K562 (cell line): Measurements from ENCODE around the gene INO80. TPM values are rescaled to one million over a fixed set of nuclear protein-coding genes. Genes with fewer than 3 reads are reported as not detected.

ENCODE experiments used
- BRD4 ChIP-seq: fragments of 200-600 bp; sonication (generic); IDR thresholded peaks from 2 replicates; pipeline ENCODE4 v1.6.1; 2017; ENCODE audit warnings: inconsistent platforms
- CEBPB ChIP-seq: fragments of 450-650 bp; IDR thresholded peaks from 2 replicates; pipeline ENCODE4 v1.6.1; 2016; ENCODE audit warnings: missing genetic modification characterization, missing compliant biosample characterization
- COPS2 ChIP-seq: fragments of 450-650 bp; conservative IDR thresholded peaks from 2 replicates; pipeline ENCODE4 v1.6.1; 2016; ENCODE audit warnings: mild to moderate bottlenecking, moderate library complexity
- FOXK2 ChIP-seq, 2 experiments: fragments of 450-650 bp; IDR thresholded peaks in 1 of 2; conservative IDR thresholded peaks in 1 of 2; 2 replicates each; pipeline ENCODE4 v1.6.1; 2016; ENCODE audit warnings: low read depth in 2 of 2, mild to moderate bottlenecking in 1 of 2
- GATAD2A ChIP-seq: fragments of 450-650 bp; IDR thresholded peaks from 2 replicates; pipeline ENCODE4 v1.6.1; 2017
- HEY1 ChIP-seq: fragments of 250-450 bp; sonication (Bioruptor Pico); IDR thresholded peaks from 2 replicates; pipeline ENCODE4 v1.5.0; 2020; ENCODE audit warnings: mild to moderate bottlenecking, moderate library complexity, borderline replicate concordance
- KDM5B ChIP-seq: fragments of 200-600 bp; sonication (generic); IDR thresholded peaks from 2 replicates; pipeline ENCODE4 v1.6.1; 2012; ENCODE audit warnings: low read depth, mild to moderate bottlenecking, moderate library complexity, low read length, control low read depth, inconsistent platforms; ENCODE audit not compliant: insufficient replicate concordance
- NCOR1 ChIP-seq: fragments of 450-650 bp; IDR thresholded peaks from 2 replicates; pipeline ENCODE4 v1.6.1; 2016; ENCODE audit warnings: mild to moderate bottlenecking, moderate library complexity
- PTTG1 ChIP-seq: fragments of 450-650 bp; IDR thresholded peaks from 2 replicates; pipeline ENCODE4 v1.6.1; 2016; ENCODE audit warnings: low read depth, mild to moderate bottlenecking, missing genetic modification characterization, missing compliant biosample characterization
- RBFOX2 ChIP-seq: fragments of 200-400 bp; formaldehyde crosslinking; IDR thresholded peaks from 2 replicates; pipeline ENCODE4 v1.6.1; 2017; ENCODE audit warnings: low read depth, mild to moderate bottlenecking, low read length, moderate library complexity
- SAFB2 ChIP-seq: fragments of 200-400 bp; formaldehyde crosslinking; IDR thresholded peaks from 2 replicates; pipeline ENCODE4 v1.6.1; 2018; ENCODE audit warnings: borderline replicate concordance, low read length, low read depth, moderate library complexity; ENCODE audit not compliant: severe bottlenecking
- SRSF1 ChIP-seq: fragments of 200-400 bp; formaldehyde crosslinking; IDR thresholded peaks from 2 replicates; pipeline ENCODE4 v1.6.1; 2017; ENCODE audit warnings: mild to moderate bottlenecking, low read depth, low read length, moderate library complexity
- TCF7L2 ChIP-seq: fragments of 150-350 bp; IDR thresholded peaks from 2 replicates; pipeline ENCODE4 v1.6.1; 2016; ENCODE audit warnings: low read depth, mild to moderate bottlenecking, low read length, moderate library complexity
- TCFL5 ChIP-seq: fragments of 250-450 bp; sonication (Bioruptor Pico); conservative IDR thresholded peaks from 2 replicates; pipeline ENCODE4 v1.6.1; 2021; ENCODE audit warnings: mild to moderate bottlenecking, moderate library complexity, matching md5 sums
- ZBTB17 ChIP-seq: fragments of 450-650 bp; formaldehyde crosslinking; IDR thresholded peaks from 2 replicates; pipeline ENCODE4 v1.4.0; 2020; ENCODE audit warnings: mild to moderate bottlenecking
- ZNF263 ChIP-seq: sonication (generic); formaldehyde crosslinking; IDR thresholded peaks from 2 replicates; pipeline ENCODE4 v1.8.0; 2022; ENCODE audit warnings: mild to moderate bottlenecking, missing genetic modification reagents, borderline replicate concordance
- ZNF583 ChIP-seq: fragments of 250-450 bp; sonication (Bioruptor Pico); IDR thresholded peaks from 2 replicates; pipeline ENCODE4 v1.4.0; 2020
- polyA plus RNA-seq, 8 experiments: library from polyadenylated mRNA; depleted of rRNA in 4 of 8; stranded (reverse) in 5 of 8; unstranded in 3 of 8; fragments of >200 nt; fragmentation: Nextera tagmentation in 2 of 8; fragmentation: Illumina TruSeq in 1 of 8; extraction: Ambion mirVana in 2 of 8; extraction: Trizol in 1 of 8; gene quantifications; 2 replicates each; pipeline versions ENCODE4 v1.2.1 to v1.2.3, GENCODE V29; 2011 to 2014; ENCODE audit warnings: inconsistent platforms in 1 of 8, missing spikeins in 1 of 8
- total RNA-seq, 7 experiments: library from RNA; depleted of rRNA in 6 of 7; stranded (reverse); fragments of >200 nt in 6 of 7; fragmentation: Illumina TruSeq in 2 of 7; extraction: Trizol in 2 of 7; gene quantifications; 2 replicates each; pipeline versions ENCODE4 v1.2.1 to v1.2.3, GENCODE V29; 2011 to 2021; ENCODE audit warnings: low replicate concordance in 1 of 7
- TF ChIP-seq, protein P1 (sequence below): fragments of 250-450 bp; sonication (Bioruptor Pico); IDR thresholded peaks from 2 replicates; pipeline ENCODE4 v1.8.0; 2022; ENCODE audit warnings: moderate library complexity, mild to moderate bottlenecking, inconsistent platforms
- TF ChIP-seq, protein P2 (sequence below): fragments of 250-450 bp; sonication (Bioruptor Pico); IDR thresholded peaks from 2 replicates; pipeline ENCODE4 v1.5.0; 2021; ENCODE audit warnings: mild to moderate bottlenecking, moderate library complexity
- TF ChIP-seq, protein P3 (sequence below): sonication (generic); formaldehyde crosslinking; IDR thresholded peaks from 2 replicates; pipeline ENCODE4 v1.8.0; 2022; ENCODE audit warnings: missing genetic modification reagents, mild to moderate bottlenecking, borderline replicate concordance
- TF ChIP-seq, protein P4 (sequence below): sonication (generic); formaldehyde crosslinking; IDR thresholded peaks from 2 replicates; pipeline ENCODE4 v1.8.0; 2022; ENCODE audit warnings: missing genetic modification reagents, mild to moderate bottlenecking, moderate library complexity, borderline replicate concordance

The INO80 gene
- total and polyA plus RNA-seq, 9 of the 15 experiments (the other 6 are each of a cell fraction or from before 2014, with no cell fraction given) = 1.1 to 25.7 (median 19.9) TPM

DNA sequence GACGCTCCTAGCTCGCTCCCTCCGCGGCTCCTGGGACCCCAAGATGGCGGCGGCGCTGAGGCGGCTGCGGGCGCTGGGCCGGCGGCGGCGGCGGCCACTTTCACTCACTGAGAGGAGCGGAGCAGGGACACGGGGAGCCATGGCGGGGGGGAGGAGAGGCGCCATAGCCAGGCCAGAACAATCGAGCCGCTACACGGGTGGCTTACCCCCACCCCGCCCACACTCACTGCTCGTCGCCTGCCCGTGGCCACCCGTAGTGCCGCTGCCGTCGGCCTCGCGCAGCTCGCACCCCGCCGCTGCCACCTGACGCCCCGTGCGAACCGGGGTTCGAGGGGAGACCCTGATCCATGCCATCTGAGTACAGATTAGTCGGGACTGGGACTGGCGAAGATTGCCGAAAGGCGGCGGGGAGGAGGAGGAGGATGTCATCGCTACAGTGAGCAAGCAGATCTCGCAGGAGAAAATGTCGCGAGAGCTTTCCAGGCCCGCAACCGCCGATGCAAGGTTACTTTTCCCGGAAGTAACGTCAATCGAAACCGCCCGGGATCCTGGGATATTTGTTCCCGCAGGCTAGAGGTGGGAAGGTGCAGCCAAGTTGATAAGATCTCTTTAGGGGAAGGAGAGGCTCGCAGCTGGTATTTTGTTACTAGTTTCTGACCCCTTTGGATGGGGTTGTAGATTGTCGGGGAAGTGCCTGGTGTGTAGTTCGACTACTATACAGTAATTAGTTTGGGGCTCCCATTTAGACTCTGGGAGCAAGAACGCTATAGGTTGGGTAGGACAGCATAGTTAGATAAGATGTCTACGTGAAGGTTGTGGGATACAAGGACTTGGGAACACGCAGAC, at the start of gene INO80 (continued):
- TF ChIP-seq SAFB2 = no peak
- TF ChIP-seq GATAD2A = peak; percentile 100
- TF ChIP-seq KDM5B = peak; percentile 63
- TF ChIP-seq BRD4 = no peak; the same call in none of the 2 replicates
- TF ChIP-seq, protein P1, sequence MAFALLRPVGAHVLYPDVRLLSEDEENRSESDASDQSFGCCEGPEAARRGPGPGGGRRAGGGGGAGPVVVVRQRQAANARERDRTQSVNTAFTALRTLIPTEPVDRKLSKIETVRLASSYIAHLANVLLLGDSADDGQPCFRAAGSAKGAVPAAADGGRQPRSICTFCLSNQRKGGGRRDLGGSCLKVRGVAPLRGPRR = no peak
- peak; percentile 58; the same call in 1 of the 2 replicates for TF ChIP-seq ZNF263 (CRISPR knock-in tag)
- TF ChIP-seq, protein P2, sequence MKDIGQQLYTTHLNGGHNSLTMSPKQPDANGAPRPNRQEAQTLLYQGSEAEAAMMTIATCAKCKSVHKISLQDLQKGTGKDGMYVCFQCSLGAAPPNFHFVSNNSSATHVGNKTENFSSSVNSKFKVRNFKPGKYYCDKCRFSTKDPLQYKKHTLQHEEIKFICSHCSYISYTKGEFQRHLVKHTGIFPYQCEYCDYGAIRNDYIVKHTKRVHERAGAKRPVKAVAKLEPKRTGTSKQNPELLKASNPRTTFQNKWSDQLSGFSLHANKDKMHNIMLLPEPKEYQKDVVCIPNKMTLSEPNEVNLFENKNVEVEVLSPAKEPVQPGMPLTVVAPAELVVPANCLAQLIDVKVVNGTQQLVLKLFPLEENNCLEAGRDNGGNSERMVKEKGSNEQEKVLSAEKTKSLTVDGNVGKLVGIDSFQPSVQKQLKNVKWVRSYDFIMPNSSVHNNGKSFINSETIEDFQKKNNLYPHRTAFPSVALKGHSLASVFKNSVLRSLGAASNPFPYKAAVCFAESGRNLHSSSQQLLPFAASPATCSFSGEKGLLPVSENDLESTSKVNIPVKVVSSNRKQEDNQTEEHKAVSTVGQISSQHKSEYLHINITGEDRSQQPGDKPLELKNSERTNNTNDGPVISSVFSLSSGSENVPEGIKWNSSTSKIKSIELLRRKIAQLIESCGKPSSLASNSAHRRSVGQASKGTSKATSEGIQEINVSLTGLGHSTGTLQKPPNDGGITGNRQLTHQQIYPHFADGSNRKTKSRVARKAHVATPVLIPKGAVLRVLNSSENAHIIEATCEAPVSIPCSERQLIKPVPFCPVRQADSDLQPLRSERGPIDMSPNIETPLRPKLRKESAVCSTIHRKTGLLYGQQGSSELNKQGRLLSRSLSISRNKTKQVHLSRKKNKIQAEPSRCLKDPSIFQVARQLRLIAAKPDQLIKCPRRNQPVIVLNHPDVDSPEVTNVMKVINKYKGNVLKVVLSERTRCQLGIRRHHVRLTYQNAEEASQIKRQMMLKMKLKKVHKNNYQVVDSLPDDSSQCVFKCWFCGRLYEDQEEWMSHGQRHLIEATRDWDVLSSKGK = no peak
- TF ChIP-seq, protein P3, sequence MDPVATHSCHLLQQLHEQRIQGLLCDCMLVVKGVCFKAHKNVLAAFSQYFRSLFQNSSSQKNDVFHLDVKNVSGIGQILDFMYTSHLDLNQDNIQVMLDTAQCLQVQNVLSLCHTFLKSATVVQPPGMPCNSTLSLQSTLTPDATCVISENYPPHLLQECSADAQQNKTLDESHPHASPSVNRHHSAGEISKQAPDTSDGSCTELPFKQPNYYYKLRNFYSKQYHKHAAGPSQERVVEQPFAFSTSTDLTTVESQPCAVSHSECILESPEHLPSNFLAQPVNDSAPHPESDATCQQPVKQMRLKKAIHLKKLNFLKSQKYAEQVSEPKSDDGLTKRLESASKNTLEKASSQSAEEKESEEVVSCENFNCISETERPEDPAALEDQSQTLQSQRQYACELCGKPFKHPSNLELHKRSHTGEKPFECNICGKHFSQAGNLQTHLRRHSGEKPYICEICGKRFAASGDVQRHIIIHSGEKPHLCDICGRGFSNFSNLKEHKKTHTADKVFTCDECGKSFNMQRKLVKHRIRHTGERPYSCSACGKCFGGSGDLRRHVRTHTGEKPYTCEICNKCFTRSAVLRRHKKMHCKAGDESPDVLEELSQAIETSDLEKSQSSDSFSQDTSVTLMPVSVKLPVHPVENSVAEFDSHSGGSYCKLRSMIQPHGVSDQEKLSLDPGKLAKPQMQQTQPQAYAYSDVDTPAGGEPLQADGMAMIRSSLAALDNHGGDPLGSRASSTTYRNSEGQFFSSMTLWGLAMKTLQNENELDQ (CRISPR knock-in tag) = no peak
- no peak for TF ChIP-seq COPS2
- TF ChIP-seq ZBTB17 (CRISPR knock-in tag) = peak; percentile 100
- TF ChIP-seq PTTG1 (tag) = no peak
- TF ChIP-seq, protein P4, sequence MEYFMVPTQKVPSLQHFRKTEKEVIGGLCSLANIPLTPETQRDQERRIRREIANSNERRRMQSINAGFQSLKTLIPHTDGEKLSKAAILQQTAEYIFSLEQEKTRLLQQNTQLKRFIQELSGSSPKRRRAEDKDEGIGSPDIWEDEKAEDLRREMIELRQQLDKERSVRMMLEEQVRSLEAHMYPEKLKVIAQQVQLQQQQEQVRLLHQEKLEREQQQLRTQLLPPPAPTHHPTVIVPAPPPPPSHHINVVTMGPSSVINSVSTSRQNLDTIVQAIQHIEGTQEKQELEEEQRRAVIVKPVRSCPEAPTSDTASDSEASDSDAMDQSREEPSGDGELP = peak; percentile 85
- TF ChIP-seq SRSF1 = no peak
- no peak for TF ChIP-seq TCF7L2
- TF ChIP-seq FOXK2 (conservative IDR thresholded peaks at IDR 0.05 in 1 of 2, IDR thresholded peaks at IDR 0.05 in 1 of 2; ENCODE audit: low read depth in 2 of 2) = peak; percentile 68 to 82; a peak in 3 of 4 replicates
- no peak for TF ChIP-seq HEY1 (CRISPR knock-in tag)
- TF ChIP-seq RBFOX2 = peak; percentile 94
- TF ChIP-seq ZNF583 (CRISPR knock-in tag) = peak; percentile 70; the same call in 1 of the 2 replicates
- 0 out of 2 replicates have a peak, but pooled peaks have one; percentile 15 for TF ChIP-seq NCOR1
- peak; percentile 35; the same call in 1 of the 2 replicates for TF ChIP-seq CEBPB (tag)
- no peak for TF ChIP-seq TCFL5
